GM18907 (cell line): ENCODE data around the gene CHPF.
A peak's percentile ranks its signal among the peaks of the same experiment; 100 is the strongest.

Experiments used
- ATAC-seq: cut with Tn5 transposase; IDR thresholded peaks from one replicate; pipeline ENCODE4 v1.9.1; 2021; ENCODE audit warnings: mild to moderate bottlenecking, moderate library complexity; ENCODE audit not compliant: unreplicated experiment

The CHPF gene

GRCh38 chr2:219552382-219553167 is 9.0 kb upstream of the CHPF start:
- ATAC-seq: peak; percentile 91

GRCh38 chr2:219551441-219552381 is 8.1 kb upstream of the CHPF start:
- ATAC-seq: peak; percentile 17

- no peak for ATAC-seq
Measured at GRCh38 chr2:219549619-219550018, 6.0 kb upstream of the CHPF start.

- ATAC-seq: no peak
Measured at GRCh38 chr2:219548990-219549389, 5.4 kb upstream of the CHPF start.

GRCh38 chr2:219547621-219548020 is 4.0 kb upstream of the CHPF start:
- ATAC-seq: no peak

GRCh38 chr2:219545943-219546352 is 2.3 kb upstream of the CHPF start:
- ATAC-seq: no peak

GRCh38 chr2:219545295-219545942 is 1.8 kb upstream of the CHPF start:
- no peak for ATAC-seq

GRCh38 chr2:219544567-219544966 is 958 bp upstream of the CHPF start:
- ATAC-seq: no peak

GRCh38 chr2:219542931-219543595 is 546 bp downstream of the CHPF start:
- peak; percentile 41 for ATAC-seq

GRCh38 chr2:219541611-219542180 is 1.9 kb downstream of the CHPF start:
- ATAC-seq: peak; percentile 57

- ATAC-seq: no peak
Measured at GRCh38 chr2:219540784-219541504, 2.7 kb downstream of the CHPF start.

GRCh38 chr2:219539926-219540678 is 3.5 kb downstream of the CHPF start:
- no peak for ATAC-seq

- ATAC-seq: no peak
Measured at GRCh38 chr2:219538956-219539788, 4.4 kb downstream of the CHPF start.

- ATAC-seq: no peak
Measured at GRCh38 chr2:219538504-219538951, 5.1 kb downstream of the CHPF start.

GRCh38 chr2:219537657-219538488 is 5.7 kb downstream of the CHPF start:
- ATAC-seq: no peak

GRCh38 chr2:219536967-219537366 is 6.6 kb downstream of the CHPF start:
- no peak for ATAC-seq

GRCh38 chr2:219536425-219536824 is 7.2 kb downstream of the CHPF start:
- ATAC-seq: no peak
